ENCODE data around the gene LRIG1.

LRIG1 gene

GRCh38 chr3:66401675-66402491 lies 98.9 kb downstream of the LRIG1 start:
- no peak for DNase-seq (ENCODE audit: low spot score)

GRCh38 chr3:66401157-66401550 lies 99.7 kb downstream of the LRIG1 start:
- DNase-seq (ENCODE audit: low spot score), result no peak

GRCh38 chr3:66400411-66401156 lies 100.2 kb downstream of the LRIG1 start:
- no peak for DNase-seq (ENCODE audit: low spot score)

- DNase-seq (ENCODE audit: low spot score), result no peak
These were observed 101.1 kb downstream of the LRIG1 start for GRCh38 chr3:66399529-66400232.

- DNase-seq (ENCODE audit: low spot score), result no peak
These were observed 102.4 kb downstream of the LRIG1 start for GRCh38 chr3:66398228-66399025.

- DNase-seq (ENCODE audit: low spot score), result peak; percentile 36
These were observed 103.1 kb downstream of the LRIG1 start for GRCh38 chr3:66397745-66398144.

- no peak for DNase-seq (ENCODE audit: low spot score)
These were observed 103.9 kb downstream of the LRIG1 start for GRCh38 chr3:66396888-66397287.

- peak; percentile 36 for DNase-seq (ENCODE audit: low spot score)
These were observed 104.6 kb downstream of the LRIG1 start for GRCh38 chr3:66396161-66396760.

GRCh38 chr3:66395635-66396034 lies 105.2 kb downstream of the LRIG1 start:
- DNase-seq (ENCODE audit: low spot score), result no peak

GRCh38 chr3:66394753-66395249 lies 106.0 kb downstream of the LRIG1 start:
- peak; percentile 61 for DNase-seq (ENCODE audit: low spot score)

GRCh38 chr3:66394019-66394752 lies 106.6 kb downstream of the LRIG1 start:
- no peak for DNase-seq (ENCODE audit: low spot score)

- DNase-seq (ENCODE audit: low spot score), result peak; percentile 54
These were observed 107.4 kb downstream of the LRIG1 start for GRCh38 chr3:66393333-66394005.

- no peak for DNase-seq (ENCODE audit: low spot score)
These were observed 107.9 kb downstream of the LRIG1 start for GRCh38 chr3:66392966-66393332.

- DNase-seq (ENCODE audit: low spot score), result no peak
These were observed 108.3 kb downstream of the LRIG1 start for GRCh38 chr3:66392512-66392911.

GRCh38 chr3:66390013-66390412 lies 110.8 kb downstream of the LRIG1 start:
- DNase-seq (ENCODE audit: low spot score), result no peak

GRCh38 chr3:66386925-66387650 lies 113.7 kb downstream of the LRIG1 start:
- no peak for DNase-seq (ENCODE audit: low spot score)

- DNase-seq (ENCODE audit: low spot score), result no peak
These were observed 114.6 kb downstream of the LRIG1 start for GRCh38 chr3:66386011-66386924.

- no peak for DNase-seq (ENCODE audit: low spot score)
These were observed 115.8 kb downstream of the LRIG1 start for GRCh38 chr3:66385066-66385465.
